Prostate gland (tissue), 2 donors: ENCODE measurements around the gene POLR2F. TPM values are rescaled to one million over a fixed set of nuclear protein-coding genes. Genes with fewer than 3 reads are reported as not detected.

Source experiments
- DNase-seq: peaks from one replicate; pipeline ENCODE4 v3.0.0-alpha.2; 2019; ENCODE audit warnings: low spot score
- H3K27ac ChIP-seq, 2 donors: fragments of 200-600 bp; sonication (generic); 2 replicates each; pipeline ENCODE4 v1.5.1; 2017 to 2019
- H3K27me3 ChIP-seq: fragments of 200-600 bp; sonication (generic); replicated peaks from 2 replicates; pipeline ENCODE4 v1.5.1; 2019; ENCODE audit not compliant: insufficient read depth
- H3K36me3 ChIP-seq, 2 donors: fragments of 200-600 bp; sonication (generic); 1 replicate in 1 of 2; 2 replicates in 1 of 2; pipeline versions ENCODE4 v1.5.1 to v1.8.1; 2017 to 2019
- H3K4me1 ChIP-seq: fragments of 200-600 bp; sonication (generic); replicated peaks from 2 replicates; pipeline ENCODE4 v1.5.1; 2019
- H3K4me3 ChIP-seq, 2 donors: fragments of 200-600 bp; sonication (generic); 2 replicates each; pipeline ENCODE4 v1.5.1; 2017 to 2019
- H3K9me3 ChIP-seq: fragments of 200-600 bp; sonication (generic); 2 replicates; pipeline ENCODE4 v1.5.1; 2017
- CTCF ChIP-seq, 4 experiments: fragments of 200-600 bp in 2 of 4; fragments of 450-650 bp in 2 of 4; sonication (generic) in 2 of 4; IDR thresholded peaks; 1 replicate in 3 of 4; 2 replicates in 1 of 4; pipeline ENCODE4 v1.5.1; 2016 to 2019; ENCODE audit warnings: antibody characterized with exemption in 4 of 4, mild to moderate bottlenecking in 2 of 4, moderate library complexity in 2 of 4
- POLR2A ChIP-seq: fragments of 450-650 bp; IDR thresholded peaks from one replicate; pipeline ENCODE4 v1.6.1; 2016; ENCODE audit warnings: antibody characterized with exemption, mild to moderate bottlenecking
- POLR2AphosphoS5 ChIP-seq: sonication (generic); formaldehyde crosslinking; IDR thresholded peaks from one replicate; pipeline ENCODE4 v1.6.1; 2017; ENCODE audit warnings: antibody characterized with exemption
- WGBS: methylation state at CpG from one replicate; pipeline ENCODE4 v1.1.5; 2018; 5-methylcytosine and 5-hydroxymethylcytosine counted together
- intact Hi-C: fragments of 100-400 bp; cut with DNase I; formaldehyde crosslinking; loops from one replicate; pipeline ENCODE4 v1.14.2; 2022
- total RNA-seq, 2 donors: library from RNA; depleted of rRNA; stranded (reverse); fragments of >200 nt; gene quantifications; one replicate each; pipeline ENCODE4 v1.1.0, GENCODE V29; 2016

The POLR2F gene
- total RNA-seq, 2 donors from 2014 or later = 63.1 to 157 TPM

GRCh38 chr22:38009000-38009806 is 55.7 kb downstream of the POLR2F start:
- no peak for TF ChIP-seq POLR2AphosphoS5
- TF ChIP-seq POLR2A = no peak
- no peak for TF ChIP-seq CTCF (IDR thresholded peaks at IDR 0.05)
- no peaks in the 10 kb centered on the region for H3K9me3 ChIP-seq
- no peaks in the 10 kb centered on the region for H3K4me1 ChIP-seq
- intact Hi-C loops = no loop called here
- 79% methylated on average over 14 of the region's 14 CpGs for whole genome bisulfite sequencing
- H3K27me3 ChIP-seq = no peaks in the 10 kb centered on the region
- DNase-seq = no peak
- no peaks in the 10 kb centered on the region for H3K36me3 ChIP-seq
- no peak overlapping the region for H3K27ac ChIP-seq
- H3K4me3 ChIP-seq = no peak overlapping the region

- Histone ChIP-seq H3K4me1 (peaks cover 15% of the 10 kb centered on the region), H3K27ac (no peak overlapping the region), H3K36me3 (no peaks in the 10 kb centered on the region), H3K27me3 (no peaks in the 10 kb centered on the region), H3K4me3 (no peak overlapping the region), H3K9me3 (no peaks in the 10 kb centered on the region)
- TF ChIP-seq POLR2A (no peak), CTCF (IDR thresholded peaks at IDR 0.05) (no peak), POLR2AphosphoS5 (no peak)
- intact Hi-C loops = no loop called here
- DNase-seq = no peak
- 91% methylated on average over 7 of the region's 7 CpGs for WGBS
Measured at GRCh38 chr22:38012604-38013072, 59.1 kb downstream of the POLR2F start.

- Histone ChIP-seq H3K27ac (no peak overlapping the region), H3K4me1 (peaks cover 15% of the 10 kb centered on the region), H3K36me3 (no peaks in the 10 kb centered on the region), H3K27me3 (no peaks in the 10 kb centered on the region), H3K4me3 (no peak overlapping the region), H3K9me3 (no peaks in the 10 kb centered on the region)
- intact Hi-C loops = no loop called here
- WGBS = 100% methylated on average over 1 of the region's 1 CpG
- no peak for DNase-seq
- TF ChIP-seq CTCF (IDR thresholded peaks at IDR 0.05) (no peak), POLR2A (no peak), POLR2AphosphoS5 (no peak)
Measured at GRCh38 chr22:38014083-38014482, 60.6 kb downstream of the POLR2F start.

GRCh38 chr22:38016182-38017151 is 63.0 kb downstream of the POLR2F start:
- no peaks in the 10 kb centered on the region for H3K36me3 ChIP-seq
- peak overlapping the region; percentile 70 to 79 for H3K27ac ChIP-seq
- TF ChIP-seq POLR2AphosphoS5 (peak; percentile 77), POLR2A (no peak), CTCF (IDR thresholded peaks at IDR 0.05) (no peak)
- intact Hi-C loops = no loop called here
- H3K4me3 ChIP-seq = peak overlapping the region in 1 of 2 donors; percentile 9
- DNase-seq = peak; percentile 86
- H3K27me3 ChIP-seq = no peaks in the 10 kb centered on the region
- WGBS = 19% methylated on average over 33 of the region's 33 CpGs
- peaks cover 15% of the 10 kb centered on the region for H3K4me1 ChIP-seq
- no peaks in the 10 kb centered on the region for H3K9me3 ChIP-seq
